RWPE1 (cell line): Measurements from ENCODE around the gene PDP2.

ENCODE experiments used
- CTCF ChIA-PET: fragments of 350-600 bp; sonication (Branson Sonifier 250); formaldehyde crosslinking; extraction: SDS; loops from one replicate; lab custom pipeline; 2021; lab: Yijun Ruan, JAX
- POLR2A ChIA-PET: fragments of 400-600 bp; formaldehyde crosslinking; extraction: SDS; loops from one replicate; lab custom pipeline; 2020; ENCODE audit warnings: antibody characterized with exemption; ENCODE audit not compliant: low non-redundant PET; lab: Yijun Ruan, JAX
- DNase-seq: peaks from one replicate; pipeline ENCODE4 v3.0.0; 2012; ENCODE audit warnings: low spot score
- H3K27ac ChIP-seq: fragments of 450-650 bp; 2 replicates; pipeline ENCODE4 v1.5.1; 2017
- TF ChIP-seq, protein P1 (sequence below): fragments of 450-650 bp; conservative IDR thresholded peaks from 2 replicates; pipeline ENCODE4 v1.5.1; 2017; ENCODE audit warnings: low read depth, mild to moderate bottlenecking

PDP2 gene, protein sequence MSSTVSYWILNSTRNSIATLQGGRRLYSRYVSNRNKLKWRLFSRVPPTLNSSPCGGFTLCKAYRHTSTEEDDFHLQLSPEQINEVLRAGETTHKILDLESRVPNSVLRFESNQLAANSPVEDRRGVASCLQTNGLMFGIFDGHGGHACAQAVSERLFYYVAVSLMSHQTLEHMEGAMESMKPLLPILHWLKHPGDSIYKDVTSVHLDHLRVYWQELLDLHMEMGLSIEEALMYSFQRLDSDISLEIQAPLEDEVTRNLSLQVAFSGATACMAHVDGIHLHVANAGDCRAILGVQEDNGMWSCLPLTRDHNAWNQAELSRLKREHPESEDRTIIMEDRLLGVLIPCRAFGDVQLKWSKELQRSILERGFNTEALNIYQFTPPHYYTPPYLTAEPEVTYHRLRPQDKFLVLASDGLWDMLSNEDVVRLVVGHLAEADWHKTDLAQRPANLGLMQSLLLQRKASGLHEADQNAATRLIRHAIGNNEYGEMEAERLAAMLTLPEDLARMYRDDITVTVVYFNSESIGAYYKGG

DNA sequence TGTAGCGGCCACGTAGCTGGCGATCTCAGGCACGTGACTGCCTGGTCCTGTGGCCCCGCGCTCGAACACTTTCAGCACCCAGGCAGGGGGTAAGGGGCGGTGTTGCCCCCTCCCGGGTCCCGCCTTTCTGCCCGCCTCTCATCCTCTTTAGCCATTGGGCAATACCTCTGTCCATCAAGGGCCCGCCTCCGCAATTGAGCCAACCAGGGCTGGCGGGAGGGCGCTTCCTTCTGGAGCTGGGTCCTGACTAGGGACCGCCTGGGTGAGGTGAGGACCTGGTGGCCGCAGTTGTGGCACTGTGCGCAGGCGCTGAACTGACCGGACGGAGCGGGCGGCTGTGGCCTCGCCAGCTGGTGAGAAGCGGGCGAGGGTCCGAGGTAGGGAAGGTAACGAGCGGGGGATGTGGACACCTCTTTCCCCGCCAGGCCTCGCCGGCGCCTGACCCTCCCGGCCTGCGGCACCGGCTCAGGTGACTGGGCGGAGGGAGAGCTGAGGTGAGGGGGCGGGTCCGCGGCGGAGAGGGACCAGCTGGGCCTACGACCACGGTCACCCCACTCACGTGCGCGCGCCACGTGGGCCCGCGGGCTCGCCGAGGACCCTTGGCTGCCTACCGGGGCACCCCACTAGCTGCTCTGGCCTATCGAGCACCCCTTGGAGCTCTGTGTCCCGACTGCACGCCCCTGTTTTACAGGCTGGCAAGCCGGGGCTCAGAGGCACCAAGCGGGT, at the start of gene PDP2:
PDP2 (plus strand) TSS at position 228 of the 726 bp plus-strand sequence. CDS start 3,770 bp downstream, outside the sequence.
- H3K27ac ChIP-seq = peak within 1 kb of the TSS; percentile 61
- TF ChIP-seq, protein P1, sequence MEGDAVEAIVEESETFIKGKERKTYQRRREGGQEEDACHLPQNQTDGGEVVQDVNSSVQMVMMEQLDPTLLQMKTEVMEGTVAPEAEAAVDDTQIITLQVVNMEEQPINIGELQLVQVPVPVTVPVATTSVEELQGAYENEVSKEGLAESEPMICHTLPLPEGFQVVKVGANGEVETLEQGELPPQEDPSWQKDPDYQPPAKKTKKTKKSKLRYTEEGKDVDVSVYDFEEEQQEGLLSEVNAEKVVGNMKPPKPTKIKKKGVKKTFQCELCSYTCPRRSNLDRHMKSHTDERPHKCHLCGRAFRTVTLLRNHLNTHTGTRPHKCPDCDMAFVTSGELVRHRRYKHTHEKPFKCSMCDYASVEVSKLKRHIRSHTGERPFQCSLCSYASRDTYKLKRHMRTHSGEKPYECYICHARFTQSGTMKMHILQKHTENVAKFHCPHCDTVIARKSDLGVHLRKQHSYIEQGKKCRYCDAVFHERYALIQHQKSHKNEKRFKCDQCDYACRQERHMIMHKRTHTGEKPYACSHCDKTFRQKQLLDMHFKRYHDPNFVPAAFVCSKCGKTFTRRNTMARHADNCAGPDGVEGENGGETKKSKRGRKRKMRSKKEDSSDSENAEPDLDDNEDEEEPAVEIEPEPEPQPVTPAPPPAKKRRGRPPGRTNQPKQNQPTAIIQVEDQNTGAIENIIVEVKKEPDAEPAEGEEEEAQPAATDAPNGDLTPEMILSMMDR = no peak
- POLR2A ChIA-PET = no interaction called here
- CTCF ChIA-PET = interaction anchor here (0.7 to 2.0 kb wide), 5 partner anchors 13 to 474 kb away, joined by 3 to 11 read pairs (median 7); no protein-coding TSS in a partner anchor
- peak; percentile 97 for DNase-seq

DNA sequence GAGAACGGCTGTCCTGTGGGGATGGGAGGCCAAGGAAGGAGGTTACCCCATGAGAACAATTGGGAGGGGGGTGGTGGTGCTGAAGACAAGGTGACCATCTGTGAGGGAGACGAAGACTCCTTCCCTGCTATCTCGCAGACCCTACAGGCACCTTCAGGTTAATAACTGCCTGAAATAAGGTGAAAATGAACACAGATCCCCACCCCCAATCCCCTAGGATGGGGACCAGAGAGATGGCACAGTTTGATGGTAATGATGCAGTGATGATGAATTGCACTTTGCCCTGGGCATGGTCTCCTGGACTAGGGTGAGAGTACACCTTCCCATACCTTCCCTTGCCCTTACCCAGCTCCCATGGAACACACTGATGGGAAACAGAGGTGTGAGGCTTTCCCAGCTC, 48.1 kb upstream of the PDP2 start:
- CTCF ChIA-PET = interaction anchor here (0.7 to 2.9 kb wide), 6 partner anchors 17 to 251 kb away, joined by 3 to 25 read pairs (median 4); no protein-coding TSS in a partner anchor
- no peak for DNase-seq
- no peak overlapping the region for H3K27ac ChIP-seq
- POLR2A ChIA-PET = no interaction called here
- TF ChIP-seq, protein P1 = no peak

DNA sequence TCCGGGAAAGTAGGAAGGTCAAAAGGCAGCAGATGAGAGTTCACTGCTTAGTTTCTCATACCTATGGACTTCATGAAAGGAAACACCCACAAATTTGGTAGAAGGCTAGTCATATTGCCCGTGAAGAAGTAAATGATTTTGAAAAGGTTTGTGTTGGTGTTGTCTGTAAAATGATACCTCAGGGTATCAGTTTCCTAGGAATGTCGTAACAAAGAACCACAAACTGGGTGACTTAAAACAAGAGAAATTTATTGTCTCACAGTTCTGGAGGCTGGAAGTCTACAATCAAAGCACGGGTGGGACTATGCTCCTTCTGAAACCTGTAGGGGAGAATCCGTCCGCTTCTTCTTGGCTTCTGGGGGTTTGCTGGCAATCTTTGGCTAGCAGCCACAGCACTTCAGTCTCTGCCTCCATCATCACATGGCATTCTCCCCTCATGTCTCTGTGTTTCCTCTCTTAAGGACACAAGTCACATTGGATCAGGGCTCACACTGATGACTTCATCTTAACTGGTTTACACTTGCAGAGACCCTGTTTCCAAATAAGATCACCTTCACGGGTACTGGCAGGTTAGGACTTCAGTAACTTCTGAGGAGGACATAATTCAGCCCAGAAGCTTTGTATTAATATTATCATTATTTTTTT, 47.5 kb upstream of the PDP2 start:
- TF ChIP-seq, protein P1 = no peak
- H3K27ac ChIP-seq = no peak overlapping the region
- DNase-seq = no peak
- POLR2A ChIA-PET = no interaction called here
- CTCF ChIA-PET = interaction anchor here (0.6 kb wide), 1 partner anchor 1369 kb away, joined by 3 read pairs; no protein-coding TSS in a partner anchor

DNA sequence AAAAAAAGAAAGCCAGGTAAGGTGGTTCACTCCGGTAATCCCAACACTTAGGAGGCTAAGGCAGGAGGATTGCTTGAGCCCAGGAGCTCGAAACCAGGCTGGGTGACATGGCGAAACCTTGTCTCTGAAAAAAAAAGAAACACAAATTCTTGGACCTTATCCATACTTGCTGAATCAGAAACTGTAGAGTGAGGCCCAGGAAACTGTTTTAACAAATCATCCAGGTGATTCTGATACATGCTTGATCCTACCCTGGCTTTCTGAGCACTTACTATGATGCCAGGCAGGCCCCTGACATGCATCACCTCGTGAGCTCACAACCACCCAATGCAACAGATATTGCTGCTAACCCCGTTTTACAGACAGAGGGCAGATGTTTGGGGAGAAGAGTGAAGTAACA, 45.6 kb upstream of the PDP2 start:
- H3K27ac ChIP-seq = no peak overlapping the region
- CTCF ChIA-PET = no interaction called here
- POLR2A ChIA-PET = interaction anchor here (0.6 kb wide), 1 partner anchor 33 kb away, joined by 4 read pairs; no protein-coding TSS in a partner anchor
- TF ChIP-seq, protein P1 = no peak
- no peak for DNase-seq

DNA sequence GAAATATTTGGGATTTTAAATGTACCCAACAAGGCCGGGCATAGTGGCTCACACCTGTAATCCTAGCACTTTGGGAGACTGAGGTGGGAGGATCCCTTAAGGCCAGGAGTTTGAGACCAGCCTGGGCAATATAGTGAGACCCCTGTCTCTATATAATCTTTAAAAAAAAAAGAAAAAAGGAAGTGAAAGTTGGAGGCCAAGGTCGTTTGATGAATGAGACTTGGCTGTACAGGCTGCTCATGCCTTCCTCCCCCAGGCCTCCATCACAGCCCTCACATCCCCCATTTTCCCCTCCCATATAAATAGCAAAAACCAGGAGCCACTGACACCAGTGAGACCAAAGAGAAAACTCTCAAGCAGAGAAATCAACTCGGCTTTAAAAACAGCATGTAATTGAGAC, 39.4 kb upstream of the PDP2 start:
- ChIA-PET CTCF (no interaction called here), POLR2A (no interaction called here)
- TF ChIP-seq, protein P1 = no peak
- no peak for DNase-seq
- H3K27ac ChIP-seq = no peak overlapping the region

DNA sequence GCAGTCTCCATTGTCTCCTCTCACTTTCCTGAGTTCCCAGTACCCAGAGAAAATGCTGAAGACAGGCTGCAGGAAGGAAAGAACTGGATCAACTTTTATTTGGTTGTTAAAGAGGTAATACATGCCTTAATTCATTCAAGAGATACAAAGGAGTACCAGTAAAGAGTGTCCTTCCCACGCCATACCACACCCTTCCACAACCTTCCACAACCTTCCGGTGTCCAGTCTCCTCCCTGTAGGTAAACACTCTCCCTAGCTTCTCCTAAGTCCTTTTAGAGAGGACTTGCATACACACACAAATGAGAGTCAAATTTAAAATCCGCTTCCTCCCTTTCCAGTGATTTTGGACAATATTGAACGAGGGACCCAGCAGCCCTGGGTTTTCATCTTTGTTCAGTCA, 38.9 kb upstream of the PDP2 start:
- TF ChIP-seq, protein P1 = no peak
- POLR2A ChIA-PET = no interaction called here
- CTCF ChIA-PET = no interaction called here

More for the DNA sequence above, 38.9 kb upstream of the PDP2 start:
- no peak overlapping the region for H3K27ac ChIP-seq
- no peak for DNase-seq
